NCI-H128 (cell line): ENCODE data around the gene TBRG4.
A peak's percentile ranks its signal among the peaks of the same experiment; 100 is the strongest.
"Not testable (repeated sequence)": the region's sequence is repeated elsewhere in the genome, so short reads cannot be mapped to it uniquely, and the experiment has no call there.

Source experiments
- DNase-seq: peaks from one replicate; lab custom pipeline; 2025; ENCODE audit not compliant: unreplicated experiment; lab: John Stamatoyannopoulos, UW

Gene TBRG4

DNA sequence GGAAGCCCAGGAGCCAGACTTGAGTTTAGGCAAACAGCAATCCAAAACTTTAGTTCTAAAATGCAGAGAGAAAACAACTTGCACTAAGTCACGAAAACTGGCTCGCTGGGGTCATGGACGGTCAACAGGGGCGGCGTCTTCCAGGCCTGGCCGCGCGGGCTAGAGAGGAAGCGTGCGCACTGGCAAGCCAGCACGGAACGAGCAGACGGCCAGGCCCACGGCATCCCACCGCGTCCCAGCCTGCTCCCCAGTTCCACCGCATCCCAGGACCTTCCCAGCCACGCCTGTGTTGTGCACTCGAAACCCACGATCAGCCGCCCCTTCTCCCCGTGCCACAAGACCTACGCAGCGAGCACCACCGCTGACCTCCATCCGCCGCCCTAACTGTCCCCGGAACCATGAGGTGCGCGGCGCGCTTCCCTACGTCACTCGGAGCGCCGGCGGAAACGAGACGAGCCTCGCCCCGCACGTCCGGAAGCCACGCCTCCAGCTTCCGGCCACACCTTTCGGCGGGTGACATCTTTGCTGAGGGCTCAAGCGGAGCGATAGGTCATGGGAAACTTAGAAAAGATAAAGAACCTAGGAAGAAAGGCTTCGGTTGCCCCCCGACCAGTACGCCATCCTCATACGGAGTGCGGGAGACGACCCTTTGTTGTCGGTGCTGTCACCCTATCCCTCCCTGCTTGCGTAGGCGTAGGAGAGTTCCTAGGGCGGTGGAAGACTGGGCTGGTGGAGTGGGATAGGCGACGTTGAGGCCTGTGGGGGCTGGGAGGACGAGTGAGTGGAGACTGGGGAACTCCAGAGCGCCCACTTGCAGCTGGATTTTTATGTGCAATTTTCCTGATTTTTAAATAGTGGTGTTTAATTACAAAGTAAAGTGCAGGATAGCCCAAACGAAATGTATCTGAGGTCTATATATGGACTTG, at the start of gene TBRG4:
Gene TBRG4 (minus strand): TSS at position 400 of the 926 bp plus-strand sequence. CDS start 2,460 bp downstream, outside the sequence.
- DNase-seq = peak; percentile 84

- DNase-seq = no peak
Measured at GRCh38 chr7:45161138-45161537, 49.6 kb upstream of the TBRG4 start.

- no peak for DNase-seq
Measured at GRCh38 chr7:45160417-45160881, 49.0 kb upstream of the TBRG4 start.

DNA sequence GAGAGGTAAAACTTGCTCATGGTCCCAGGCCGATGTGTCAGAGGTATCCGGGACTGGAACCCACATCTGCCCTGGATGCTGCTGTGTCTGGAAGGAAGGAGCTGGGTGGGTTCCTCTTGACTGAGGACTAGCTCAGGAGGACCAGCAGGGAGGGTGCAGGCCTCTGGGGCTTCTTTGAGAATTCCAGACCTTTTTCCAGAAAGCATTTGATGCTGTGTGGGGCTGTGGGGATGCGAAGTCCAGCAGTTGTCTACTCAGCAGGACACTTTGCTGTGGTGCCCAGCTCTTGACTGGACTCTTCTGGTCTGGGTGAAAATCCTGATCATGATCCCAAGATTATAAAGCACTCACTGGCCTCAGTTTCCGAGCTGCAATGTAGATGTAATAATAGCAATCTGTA, 47.8 kb upstream of the TBRG4 start:
- no peak for DNase-seq

GRCh38 chr7:45158471-45158870, 47.0 kb upstream of the TBRG4 start:
- no peak for DNase-seq

- no peak for DNase-seq
Measured at GRCh38 chr7:45157653-45158401, 46.3 kb upstream of the TBRG4 start, which contains the start of gene RAMP3. Gene RAMP3, plus strand, starts transcription at chr7:45157791. Its CDS starts 38 bp downstream, at chr7:45157829.

DNA sequence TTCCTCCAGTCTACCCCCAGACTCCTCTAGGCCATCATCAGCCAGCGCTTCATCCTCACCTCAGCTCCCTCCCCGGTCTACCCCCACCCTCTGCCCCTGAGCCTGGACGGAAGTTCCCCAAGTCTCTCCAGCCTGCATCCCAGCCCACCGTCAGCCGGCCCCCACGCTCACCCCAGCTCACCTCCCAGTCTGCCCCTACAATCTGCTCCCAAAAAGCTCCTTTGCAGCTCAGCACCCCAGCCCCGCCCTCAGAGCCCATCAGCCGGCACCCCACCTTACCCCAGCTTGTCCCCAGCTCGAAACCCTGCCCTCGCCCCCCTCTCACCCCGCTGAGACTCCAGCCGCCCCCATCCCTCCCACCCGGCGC, 45.8 kb upstream of the TBRG4 start:
- DNase-seq = no peak

DNA sequence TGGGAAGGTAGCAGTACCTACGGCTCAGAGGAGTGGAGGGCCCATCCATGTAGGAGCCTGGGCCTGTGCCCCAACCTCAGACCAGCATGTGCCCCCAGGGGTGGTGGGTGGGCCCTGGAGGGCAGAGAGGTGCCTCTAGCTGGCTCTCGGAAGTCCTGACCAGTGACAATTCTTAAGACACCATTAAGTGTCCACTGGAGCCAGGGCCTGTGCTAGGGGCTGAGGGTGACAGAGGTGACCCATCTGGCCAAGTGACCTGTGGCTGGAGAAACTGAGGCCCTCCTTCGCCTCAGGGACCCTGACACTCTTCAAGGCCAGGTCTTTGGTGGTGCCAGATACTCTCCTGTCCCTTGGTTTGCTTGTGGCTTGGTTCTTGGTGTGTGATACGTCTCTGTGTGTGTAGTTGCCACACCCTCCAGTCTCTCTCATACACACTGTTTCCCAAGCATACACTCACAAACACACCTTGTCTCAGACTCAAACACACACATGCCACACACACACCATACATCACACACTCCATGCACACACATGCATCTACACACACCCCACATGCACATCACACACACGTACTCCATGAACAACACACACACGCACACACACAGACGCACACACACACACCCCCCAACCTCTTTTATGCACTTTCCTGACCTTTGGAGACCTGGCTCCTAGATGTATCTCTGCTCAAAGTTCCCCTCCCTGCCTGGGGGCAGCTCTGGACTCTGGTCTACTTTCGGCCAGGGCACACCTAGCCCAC, 45.2 kb upstream of the TBRG4 start:
- DNase-seq = no peak

GRCh38 chr7:45155941-45156340, 44.4 kb upstream of the TBRG4 start:
- no peak for DNase-seq

DNA sequence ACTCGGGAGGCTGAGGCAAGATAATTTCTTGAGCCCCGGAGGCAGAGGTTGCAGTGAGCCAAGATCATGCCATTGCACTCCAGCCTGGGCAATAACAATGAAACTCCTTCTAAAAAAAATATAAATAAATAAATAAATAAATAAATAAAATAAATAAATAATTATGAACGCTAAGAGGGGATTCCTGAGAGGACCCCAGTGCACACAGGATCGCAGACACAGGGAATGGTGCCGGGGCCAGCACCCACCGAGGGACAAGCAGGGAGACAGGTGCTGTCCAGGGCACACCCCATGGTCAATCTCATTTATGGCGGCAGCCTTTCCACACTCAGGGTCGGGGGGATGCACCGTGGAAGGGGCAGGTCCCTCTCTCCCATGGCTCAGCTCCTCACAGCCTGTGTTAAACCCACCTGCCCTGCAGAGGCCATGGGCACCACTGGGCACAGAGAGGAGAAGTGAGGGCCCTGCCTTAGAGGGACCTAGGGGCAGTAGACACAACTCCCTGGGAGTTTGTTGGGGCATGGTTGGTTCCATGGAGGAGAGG, 43.9 kb upstream of the TBRG4 start:
- DNase-seq = no peak

- not testable (repeated sequence) for DNase-seq
Measured at GRCh38 chr7:45153861-45154260, 42.4 kb upstream of the TBRG4 start.

GRCh38 chr7:45153233-45153632, 41.7 kb upstream of the TBRG4 start:
- no peak for DNase-seq

DNA sequence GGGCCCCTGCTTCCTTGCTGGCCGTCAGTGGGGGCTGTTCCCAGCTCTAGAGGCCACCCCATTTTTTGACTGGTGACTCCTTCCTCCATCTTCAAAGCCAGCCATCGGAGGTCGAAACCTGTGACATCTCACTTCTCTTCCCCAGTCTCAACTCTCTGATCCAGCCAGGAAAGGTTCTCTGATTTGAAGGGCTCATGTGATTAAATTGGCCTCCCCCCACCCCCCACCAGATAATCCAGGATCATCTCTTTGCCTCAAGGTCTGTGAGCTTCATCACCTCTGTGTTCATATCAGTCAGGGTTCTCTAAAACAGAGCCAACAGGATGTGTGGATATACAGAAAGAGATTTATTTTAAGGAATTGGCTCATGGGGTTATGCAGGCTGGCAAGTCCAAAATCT, 40.5 kb upstream of the TBRG4 start:
- no peak for DNase-seq

DNA sequence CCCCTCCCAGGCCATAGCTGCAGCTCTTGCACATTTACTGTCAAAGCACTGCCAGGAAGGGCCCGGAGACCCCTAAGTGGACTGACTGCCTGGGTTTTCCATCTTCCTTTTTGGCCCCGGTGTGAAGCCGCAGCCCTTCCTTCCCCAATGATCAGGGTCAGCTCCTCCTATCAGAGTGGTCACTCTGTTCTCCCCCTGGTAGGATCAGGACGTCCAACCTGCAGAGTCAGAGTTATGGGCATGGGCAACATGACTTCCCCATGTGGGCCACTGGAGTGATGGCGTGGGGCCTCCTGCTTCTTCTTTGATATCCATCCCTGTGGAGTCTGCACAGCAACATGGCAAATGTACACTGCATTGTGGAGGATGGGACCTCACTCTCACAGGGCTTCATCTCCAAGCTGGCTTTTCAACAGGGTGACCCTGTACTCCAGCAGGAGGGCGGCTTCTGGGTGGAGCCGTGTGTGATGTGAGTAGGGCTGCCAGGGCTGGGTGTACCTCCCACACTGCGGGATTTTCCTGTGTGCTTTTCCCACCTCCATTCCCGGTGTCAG, 39.7 kb upstream of the TBRG4 start:
- no peak for DNase-seq

- no peak for DNase-seq
Measured at GRCh38 chr7:45150199-45150598, 38.7 kb upstream of the TBRG4 start.

GRCh38 chr7:45149606-45150005, 38.1 kb upstream of the TBRG4 start:
- DNase-seq = no peak

- no peak for DNase-seq
Measured at GRCh38 chr7:45148653-45148973, 37.1 kb upstream of the TBRG4 start.

GRCh38 chr7:45147858-45148652, 36.6 kb upstream of the TBRG4 start:
- no peak for DNase-seq

GRCh38 chr7:45146531-45147379, 35.3 kb upstream of the TBRG4 start:
- DNase-seq = no peak
